Kidney (tissue), 14 donors: ENCODE results near the gene GPRC5A. TPM values are rescaled to one million over a fixed set of nuclear protein-coding genes. Genes with fewer than 3 reads are reported as not detected.
A peak's percentile ranks its signal among the peaks of the same experiment; 100 is the strongest.

Experiments
- DNase-seq, 5 donors: peaks; one replicate each; pipeline ENCODE4 v3.0.0-alpha.2; 2013 to 2020
- FAIRE-seq: peaks from 2 replicates; lab custom pipeline; 2012; peaks lifted over from hg19 to GRCh38; lab: Jason Lieb, UNC
- H3K27ac ChIP-seq, 2 donors: one replicate each; pipeline ENCODE4 v1.7.0; 2013; ENCODE audit warnings: low read depth in 2 of 2, low read length in 2 of 2, inconsistent platforms in 1 of 2
- H3K27me3 ChIP-seq: one replicate; pipeline ENCODE4 v1.7.1; 2013; ENCODE audit warnings: low read length, inconsistent platforms; ENCODE audit not compliant: control insufficient read depth, insufficient read depth
- H3K36me3 ChIP-seq, 3 donors: one replicate each; pipeline versions ENCODE4 v1.7.0 to v1.7.1; 2013; ENCODE audit warnings: low read length in 3 of 3, control low read depth in 1 of 3, inconsistent platforms in 1 of 3; ENCODE audit not compliant: insufficient read depth in 3 of 3, control insufficient read depth in 2 of 3
- H3K4me1 ChIP-seq, 3 donors: one replicate each; pipeline versions ENCODE4 v1.7.0 to v1.7.1; 2013; ENCODE audit warnings: low read length in 3 of 3, inconsistent platforms in 1 of 3, low read depth in 1 of 3; ENCODE audit not compliant: control insufficient read depth in 2 of 3, insufficient read depth in 2 of 3
- H3K4me3 ChIP-seq, 3 donors: one replicate each; pipeline versions ENCODE4 v1.7.0 to v1.8.1; 2013; ENCODE audit warnings: low read length in 3 of 3, control low read depth in 1 of 3, inconsistent platforms in 1 of 3
- H3K9ac ChIP-seq, 3 donors: one replicate each; pipeline versions ENCODE4 v1.7.0 to v1.7.1; 2013; ENCODE audit warnings: low read length in 3 of 3, control low read depth in 1 of 3, inconsistent platforms in 1 of 3
- H3K9me3 ChIP-seq, 3 donors: one replicate each; pipeline versions ENCODE4 v1.7.0 to v1.7.1; 2013; ENCODE audit warnings: low read length in 3 of 3, control low read depth in 1 of 3, inconsistent platforms in 1 of 3; ENCODE audit not compliant: control insufficient read depth in 2 of 3, insufficient read depth in 1 of 3
- CTCF ChIP-seq: IDR thresholded peaks from 3 replicates; pipeline ENCODE4 v1.5.1; 2012; ENCODE audit warnings: mild to moderate bottlenecking, moderate library complexity, borderline replicate concordance; ENCODE audit not compliant: insufficient read depth; ENCODE audit errors: extremely low read depth
- intact Hi-C: fragments of 100-400 bp; cut with DNase I; formaldehyde crosslinking; loops from one replicate; pipeline ENCODE4 v1.11.1; 2022
- polyA plus RNA-seq: library from polyadenylated mRNA; stranded (reverse); fragments of 350-450 nt; fragmentation: Illumina TruSeq; extraction: RNeasy Lipid Tissue Mini Kit (QIAGEN cat#74804); gene quantifications from one replicate; pipeline ENCODE4 v1.2.3, GENCODE V29; 2014; ENCODE audit warnings: low read depth, low replicate concordance; ENCODE audit not compliant: insufficient read depth
- total RNA-seq: library from RNA; stranded (reverse); fragmentation: NEBNext Ultra II Directional; extraction: Animal tissue kit (Norgen Biotek cat#: 25700); gene quantifications from one replicate; pipeline ENCODE4 v1.2.1, GENCODE V29; 2021
- donor health status: control.
- donor health status: control.
- donor health status: control.
- donor health status: control.
- donor health status: control.
- donor health status: DM: yes; HTN: yes; CAD: no.
- donor health status: Normal renal cell carcinoma (clear cell type).

The GPRC5A gene
- total and polyA plus RNA-seq, 2 donors from 2014 or later: 6.3 to 60.6 TPM

- peak; percentile 19 for TF ChIP-seq CTCF
- Histone ChIP-seq H3K36me3 (no peaks in the 10 kb centered on the region), H3K9ac (peak overlapping the region; percentile 32 to 89 (median 44)), H3K27me3 (no peaks in the 10 kb centered on the region), H3K27ac (peak overlapping the region; percentile 58 to 70), H3K4me3 (peak overlapping the region; percentile 44 to 68 (median 63)), H3K9me3 (no peaks in the 10 kb centered on the region), H3K4me1 (peaks cover 0 to 6% (median 0%) of the 10 kb centered on the region in 3 donors)
- intact Hi-C loops: no loop called here
- FAIRE-seq (no peak), DNase-seq (peak in 4 of 5 donors; percentile 83 to 93 (median 90))
Observed at GRCh38 chr12:12890543-12891079, 751 bp upstream of the GPRC5A start.

DNA sequence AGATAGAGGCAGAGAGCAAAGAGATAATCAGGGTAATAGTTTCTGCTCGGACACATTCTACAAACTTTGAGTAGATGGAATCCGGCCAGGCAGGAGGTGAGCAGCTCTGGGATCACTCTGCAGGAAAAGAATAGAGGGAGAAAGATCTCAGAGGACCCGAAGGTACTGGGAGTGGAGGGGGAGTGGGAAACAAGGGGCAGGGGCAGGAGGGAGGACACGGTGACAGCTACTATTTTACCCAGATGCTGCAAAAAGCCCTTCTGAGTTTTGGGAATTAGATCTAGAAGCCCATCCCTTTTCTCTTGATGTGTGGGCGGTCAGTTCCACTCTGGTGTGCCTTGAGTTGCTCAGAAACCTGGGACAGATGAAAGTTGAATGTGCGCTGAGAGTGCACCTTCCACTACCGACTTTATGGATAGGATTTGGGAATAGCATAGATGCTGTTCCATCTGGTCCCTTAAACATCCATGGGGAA lies 556 bp downstream of the GPRC5A start:
- Histone ChIP-seq H3K4me3 (peak overlapping the region in 2 of 3 donors; percentile 23 to 63), H3K27ac (peak overlapping the region in 1 of 2 donors; percentile 70), H3K9me3 (no peaks in the 10 kb centered on the region), H3K27me3 (no peaks in the 10 kb centered on the region), H3K9ac (peak overlapping the region in 1 of 3 donors; percentile 10), H3K36me3 (no peaks in the 10 kb centered on the region), H3K4me1 (peaks cover 0 to 6% (median 0%) of the 10 kb centered on the region in 3 donors)
- DNase-seq (peak in 1 of 5 donors; percentile 38), FAIRE-seq (no peak)
- intact Hi-C loops: no loop called here
- TF ChIP-seq CTCF: no peak

- Histone ChIP-seq H3K4me1 (peaks cover 0 to 6% (median 0%) of the 10 kb centered on the region in 3 donors), H3K36me3 (no peaks in the 10 kb centered on the region), H3K27me3 (no peaks in the 10 kb centered on the region), H3K9ac (no peak overlapping the region), H3K9me3 (no peaks in the 10 kb centered on the region), H3K4me3 (no peak overlapping the region), H3K27ac (no peak overlapping the region)
- FAIRE-seq (no peak), DNase-seq (no peak)
- TF ChIP-seq CTCF: no peak
- intact Hi-C loops: no loop called here
Observed at GRCh38 chr12:12892681-12893141, 1.3 kb downstream of the GPRC5A start.

- FAIRE-seq (no peak), DNase-seq (no peak)
- intact Hi-C loops: no loop called here
Observed at GRCh38 chr12:12893438-12893837, 2.1 kb downstream of the GPRC5A start.

More at GRCh38 chr12:12893438-12893837, 2.1 kb downstream of the GPRC5A start:
- Histone ChIP-seq H3K4me3 (no peak overlapping the region), H3K9ac (no peak overlapping the region), H3K4me1 (peaks cover 0 to 6% (median 0%) of the 10 kb centered on the region in 3 donors), H3K9me3 (no peaks in the 10 kb centered on the region), H3K36me3 (no peaks in the 10 kb centered on the region), H3K27me3 (no peaks in the 10 kb centered on the region), H3K27ac (no peak overlapping the region)
- TF ChIP-seq CTCF: no peak
